ENCODE measurements around the gene CEP78. TPM values are rescaled to one million over a fixed set of nuclear protein-coding genes. Genes with fewer than 3 reads are reported as not detected.

CEP78 gene
- total RNA-seq, 1 experiment from 2014 or later, result 57.8 TPM

GRCh38 chr9:78207901-78208300 is 28.0 kb upstream of the CEP78 start:
- no CpG with 5 or more reads among the region's 4 CpGs for WGBS (ENCODE audit: extremely low coverage, insufficient read length, low lambda C conversion rate)
- no peaks in the 10 kb centered on the region for H3K9me3 Mint-ChIP-seq
- no peaks in the 10 kb centered on the region for H3K4me1 ChIP-seq (ENCODE audit: insufficient read depth, low read length)
- no peak overlapping the region for H3K4me2 ChIP-seq (ENCODE audit: insufficient read depth, insufficient read length, low read length)
- no peaks in the 10 kb centered on the region for H3K79me1 ChIP-seq (ENCODE audit: insufficient read depth, low read depth, low read length, poor library complexity, severe bottlenecking)
- H2AK5ac ChIP-seq (ENCODE audit: insufficient read length, low read length), result no peak overlapping the region
- H3K9me3 ChIP-seq (ENCODE audit: control insufficient read depth, low read depth, low read length), result no peaks in the 10 kb centered on the region
- no peak overlapping the region for H4K5ac ChIP-seq (ENCODE audit: insufficient read length, low read depth, low read length)
- no peak overlapping the region for H3K14ac ChIP-seq (ENCODE audit: insufficient read depth, low read length)
- H3K27me3 ChIP-seq (ENCODE audit: insufficient read depth, low read length), result no peaks in the 10 kb centered on the region
- no peaks in the 10 kb centered on the region for H3K79me2 ChIP-seq (ENCODE audit: insufficient read depth, low read length)
- H3K36me3 Mint-ChIP-seq (ENCODE audit: insufficient read depth in 1 of 3, low read depth in 3 of 3), result no peaks in the 10 kb centered on the region
- H3K27me3 Mint-ChIP-seq (ENCODE audit: low read depth), result peaks cover 9% of the 10 kb centered on the region
- H3K23ac ChIP-seq (ENCODE audit: insufficient read length, low read depth, low read length), result no peak overlapping the region
- H2AFZ ChIP-seq (ENCODE audit: low read length), result no peak overlapping the region
- no peak overlapping the region for H3K9ac ChIP-seq (ENCODE audit: extremely low read depth, insufficient read length, low read length)
- H3K23me2 ChIP-seq (ENCODE audit: insufficient read length, low read depth, low read length, poor library complexity, severe bottlenecking), result no peaks in the 10 kb centered on the region
- H3K4me3 Mint-ChIP-seq, result no peak overlapping the region
- H3K56ac ChIP-seq (ENCODE audit: insufficient read length, low read depth, low read length), result no peak overlapping the region
- H2BK5ac ChIP-seq (ENCODE audit: insufficient read length, low read length), result no peak overlapping the region
- H3K27ac ChIP-seq (ENCODE audit: insufficient read length, low read depth, low read length), result no peak overlapping the region
- H2BK20ac ChIP-seq (ENCODE audit: low read depth, low read length, poor library complexity, severe bottlenecking), result no peak overlapping the region
- H4K91ac ChIP-seq (ENCODE audit: insufficient read length, low read depth, low read length), result no peak overlapping the region
- no peak overlapping the region for H2BK12ac ChIP-seq (ENCODE audit: insufficient read length, low read depth, low read length)
- no peak overlapping the region for H3K27ac Mint-ChIP-seq
- TF ChIP-seq, protein P1, sequence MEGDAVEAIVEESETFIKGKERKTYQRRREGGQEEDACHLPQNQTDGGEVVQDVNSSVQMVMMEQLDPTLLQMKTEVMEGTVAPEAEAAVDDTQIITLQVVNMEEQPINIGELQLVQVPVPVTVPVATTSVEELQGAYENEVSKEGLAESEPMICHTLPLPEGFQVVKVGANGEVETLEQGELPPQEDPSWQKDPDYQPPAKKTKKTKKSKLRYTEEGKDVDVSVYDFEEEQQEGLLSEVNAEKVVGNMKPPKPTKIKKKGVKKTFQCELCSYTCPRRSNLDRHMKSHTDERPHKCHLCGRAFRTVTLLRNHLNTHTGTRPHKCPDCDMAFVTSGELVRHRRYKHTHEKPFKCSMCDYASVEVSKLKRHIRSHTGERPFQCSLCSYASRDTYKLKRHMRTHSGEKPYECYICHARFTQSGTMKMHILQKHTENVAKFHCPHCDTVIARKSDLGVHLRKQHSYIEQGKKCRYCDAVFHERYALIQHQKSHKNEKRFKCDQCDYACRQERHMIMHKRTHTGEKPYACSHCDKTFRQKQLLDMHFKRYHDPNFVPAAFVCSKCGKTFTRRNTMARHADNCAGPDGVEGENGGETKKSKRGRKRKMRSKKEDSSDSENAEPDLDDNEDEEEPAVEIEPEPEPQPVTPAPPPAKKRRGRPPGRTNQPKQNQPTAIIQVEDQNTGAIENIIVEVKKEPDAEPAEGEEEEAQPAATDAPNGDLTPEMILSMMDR (conservative IDR thresholded peaks at IDR 0.05), result no peak
- H3T11ph ChIP-seq (ENCODE audit: low read length), result no peak overlapping the region
- no peak overlapping the region for H3K4ac ChIP-seq (ENCODE audit: low read depth, low read length)
- no peak overlapping the region for H2BK15ac ChIP-seq (ENCODE audit: low read depth, low read length)
- no peak overlapping the region for H4K8ac ChIP-seq (replicated peaks; ENCODE audit: insufficient read length, low read depth, low read length)
- peaks cover 4 to 6% of the 10 kb centered on the region in 2 experiments for H3K4me1 Mint-ChIP-seq
- DNase-seq, result no peak
- H3K18ac ChIP-seq (ENCODE audit: insufficient read length, low read depth, low read length), result no peak overlapping the region
- no peaks in the 10 kb centered on the region for H4K20me1 ChIP-seq (ENCODE audit: control insufficient read depth, insufficient read depth, insufficient read length)
- H2BK120ac ChIP-seq (ENCODE audit: low read depth, low read length, poor library complexity, severe bottlenecking), result no peak overlapping the region
